SKM-1 treated with dmso at 0.1 percent for 144 hours (cell line): ENCODE results near the gene SRGAP1.

Experiments used
- DNase-seq: peaks from one replicate; lab custom pipeline; 2025; ENCODE audit not compliant: unreplicated experiment; lab: John Stamatoyannopoulos, UW

SRGAP1 gene

GRCh38 chr12:64080319-64081007, 236.0 kb downstream of the SRGAP1 start:
- DNase-seq = no peak

- no peak for DNase-seq
Measured at GRCh38 chr12:64081008-64081404, 236.5 kb downstream of the SRGAP1 start.

GRCh38 chr12:64082116-64082515, 237.6 kb downstream of the SRGAP1 start:
- no peak for DNase-seq

DNA sequence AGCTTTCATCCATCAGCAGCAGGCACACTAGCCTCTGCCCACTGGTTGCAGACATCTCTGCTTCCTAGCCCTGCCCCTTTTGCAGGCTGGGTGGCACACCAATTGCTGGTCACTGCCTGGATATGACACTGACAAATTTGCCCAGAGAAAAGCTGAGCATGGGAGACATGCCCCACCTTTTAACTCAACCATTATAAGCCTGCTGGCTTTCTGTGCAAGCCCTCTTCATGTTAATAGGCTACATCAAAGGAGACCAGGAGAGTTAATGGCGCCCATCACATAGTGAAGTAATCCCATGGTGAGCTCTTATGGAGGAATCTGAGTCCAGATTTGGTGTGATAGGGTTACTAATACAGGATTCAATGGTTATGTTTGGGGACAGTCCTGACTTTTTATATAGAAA, 238.4 kb downstream of the SRGAP1 start:
- DNase-seq = no peak

DNA sequence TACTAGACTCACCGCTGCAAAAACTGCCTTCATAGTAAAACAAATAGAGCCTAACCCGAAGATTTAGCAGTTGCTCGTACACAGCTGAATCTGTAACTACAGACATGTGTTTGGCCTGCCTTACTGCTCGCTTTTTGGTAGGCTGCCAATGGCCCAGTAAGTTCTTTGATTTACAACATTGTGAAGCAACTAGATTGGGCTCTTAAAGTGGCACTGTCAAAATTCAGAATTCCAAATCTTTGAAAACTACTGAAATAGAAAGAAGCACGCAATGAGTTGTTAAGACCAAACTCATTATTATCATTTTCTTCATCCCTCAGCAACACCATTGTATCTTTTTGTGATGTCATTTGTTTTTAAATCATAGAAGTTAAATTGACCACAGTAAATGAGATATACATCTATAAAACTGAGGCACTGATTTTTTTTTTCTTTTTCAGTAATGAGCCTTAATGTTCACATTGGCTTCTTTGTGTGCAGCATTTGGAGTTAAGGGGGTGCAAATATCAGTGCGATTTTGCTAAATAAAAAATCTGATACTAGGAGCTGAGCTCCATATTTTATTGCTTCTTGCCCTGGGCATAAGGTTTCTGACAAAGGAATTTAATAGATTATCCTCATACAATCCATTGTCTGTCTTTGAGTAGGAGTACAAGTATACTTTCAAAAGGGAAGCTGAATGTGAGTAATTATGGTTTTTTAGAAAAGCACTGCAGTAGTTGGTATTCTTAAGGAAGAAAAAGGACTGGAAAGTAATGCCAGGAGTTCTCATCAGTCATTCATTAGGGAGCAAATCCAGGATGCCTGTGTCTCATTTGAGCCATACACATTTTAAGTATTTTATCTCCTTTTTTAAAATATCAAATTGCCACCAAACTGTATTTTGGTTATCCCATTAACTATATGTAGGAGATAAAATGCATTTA, 239.0 kb downstream of the SRGAP1 start:
- DNase-seq = no peak

DNA sequence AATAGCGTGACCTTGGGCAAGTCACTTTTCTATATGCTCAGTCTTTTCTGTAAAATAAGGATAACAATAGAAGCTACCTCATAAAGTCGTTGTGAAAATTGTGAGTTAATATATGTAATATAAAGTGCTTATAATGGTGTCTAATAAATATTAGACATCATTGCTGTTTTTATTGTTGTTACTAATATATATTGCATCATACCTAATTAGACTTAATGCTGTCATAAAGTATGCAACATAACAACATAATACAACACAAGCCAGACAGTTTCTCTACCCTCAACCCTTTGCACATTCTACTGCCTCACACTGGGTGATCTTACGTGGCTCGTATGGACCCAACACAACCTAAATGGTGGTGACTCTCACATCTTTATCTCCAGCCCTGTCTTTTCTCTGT, 240.7 kb downstream of the SRGAP1 start:
- no peak for DNase-seq

- DNase-seq = no peak
Measured at GRCh38 chr12:64085996-64086395, 241.5 kb downstream of the SRGAP1 start.

DNA sequence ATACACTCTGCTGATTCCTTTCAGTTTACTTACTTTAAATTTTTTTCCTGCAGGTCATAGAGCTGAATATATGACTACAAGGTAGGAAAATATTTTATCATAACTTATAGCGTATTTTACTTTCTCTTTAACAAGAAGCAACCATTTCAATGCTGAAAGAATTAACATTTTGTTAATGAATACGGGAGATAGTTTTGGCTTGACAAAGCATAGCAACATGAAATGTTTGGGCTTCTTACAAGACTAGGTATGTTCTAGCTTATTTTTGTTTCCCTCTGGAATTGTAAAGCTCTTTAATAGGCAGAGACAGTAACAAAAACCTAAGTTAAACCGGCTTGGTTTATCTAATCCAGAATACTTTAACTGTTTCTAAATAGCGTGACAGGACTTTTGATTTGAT, 242.4 kb downstream of the SRGAP1 start:
- no peak for DNase-seq

DNA sequence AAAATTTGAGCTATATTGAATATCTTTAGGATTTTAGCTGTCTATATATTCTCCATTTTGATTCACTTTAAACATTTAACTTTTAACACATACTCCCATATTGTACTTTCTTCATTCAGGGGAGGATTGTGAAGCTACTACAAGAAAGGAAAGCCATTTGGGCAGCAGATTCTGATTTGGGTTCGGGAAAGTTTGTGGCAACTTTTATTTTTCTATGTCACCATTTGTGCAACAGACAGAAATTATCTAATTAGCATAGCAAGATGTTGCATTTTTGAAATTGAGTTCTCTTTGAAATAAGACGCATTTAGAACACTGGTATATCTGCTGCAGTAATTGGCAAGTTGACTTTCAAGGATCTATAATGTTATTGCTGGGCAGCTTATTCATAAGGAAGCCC, 243.3 kb downstream of the SRGAP1 start:
- no peak for DNase-seq

DNA sequence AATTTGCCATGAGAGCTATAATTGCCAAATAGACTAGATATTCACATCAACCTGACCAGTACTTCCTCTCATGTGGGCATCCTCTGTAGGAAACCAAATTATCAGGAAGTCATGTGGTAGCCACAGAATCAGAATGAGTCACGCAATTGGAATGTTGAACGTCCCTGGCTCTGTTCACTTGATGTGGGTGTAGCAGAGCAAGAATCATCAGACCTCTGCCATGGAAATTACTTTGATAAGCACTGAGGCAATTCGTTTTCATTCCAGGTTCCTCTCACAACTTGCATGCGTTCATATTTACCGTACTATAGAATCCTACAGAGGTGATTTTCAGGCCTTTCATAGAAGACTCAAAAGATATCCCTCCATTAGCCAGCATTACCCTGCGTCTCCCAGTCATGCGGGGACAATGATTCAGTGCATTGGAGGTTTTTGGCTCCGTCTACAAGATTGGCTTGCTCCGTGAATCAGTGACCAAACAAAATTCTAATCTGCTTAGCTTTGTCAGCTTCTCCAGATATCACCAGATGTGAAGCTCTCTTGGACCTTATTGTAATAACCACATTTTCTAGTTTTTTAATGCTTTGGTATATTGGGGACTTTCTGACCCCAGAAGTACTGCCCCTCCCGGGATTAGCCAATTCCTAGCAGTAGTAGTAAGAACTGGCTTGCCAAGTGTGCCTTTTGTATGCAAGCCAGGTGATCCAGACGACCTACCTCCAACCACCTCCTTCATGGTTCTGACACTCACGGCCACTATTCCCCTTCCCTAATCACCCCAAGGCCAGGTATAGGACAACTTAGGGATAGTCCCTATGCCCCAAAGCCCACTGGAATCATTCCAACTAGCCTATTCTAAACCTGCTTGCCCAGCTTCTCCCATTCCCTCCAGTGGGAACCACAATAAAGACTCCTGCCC, 244.2 kb downstream of the SRGAP1 start:
- no peak for DNase-seq

DNA sequence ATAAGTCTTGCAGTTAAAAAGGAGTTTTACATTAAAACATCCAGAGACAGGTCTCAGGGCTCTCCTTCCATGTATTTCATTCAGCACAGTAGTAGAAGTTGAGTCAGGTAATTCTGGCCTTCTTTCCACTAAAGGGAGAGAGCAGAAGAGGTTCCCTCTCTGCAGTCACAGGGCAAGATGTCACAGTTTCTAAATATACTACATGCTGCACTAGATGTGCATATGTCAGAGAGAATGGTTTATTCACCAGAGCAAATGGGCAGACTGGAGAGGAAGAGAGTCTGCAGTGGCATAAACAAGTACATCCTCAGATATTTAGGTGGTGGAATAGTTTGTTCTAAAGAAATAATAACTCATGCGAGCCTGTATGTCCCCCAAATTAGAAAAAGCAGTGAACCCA, 245.5 kb downstream of the SRGAP1 start:
- DNase-seq = no peak

DNA sequence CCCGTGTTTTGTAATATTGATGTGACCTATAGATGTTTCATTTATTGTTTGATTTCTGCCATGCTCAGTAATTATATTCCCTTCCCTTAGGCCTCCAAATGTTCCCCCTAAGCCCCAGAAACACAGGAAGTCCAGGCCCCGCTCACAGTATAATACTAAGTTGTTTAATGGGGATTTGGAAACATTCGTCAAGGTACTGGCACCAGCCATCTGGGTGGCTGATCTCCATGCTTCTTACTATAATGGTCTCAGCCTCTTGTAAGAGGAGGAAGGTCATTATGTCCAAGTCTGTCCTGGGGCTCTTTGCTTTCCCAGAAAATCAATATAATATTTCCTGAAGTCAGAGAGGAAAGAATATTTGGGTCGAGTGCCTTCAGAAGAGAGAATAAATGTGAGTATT, 246.7 kb downstream of the SRGAP1 start:
- no peak for DNase-seq

DNA sequence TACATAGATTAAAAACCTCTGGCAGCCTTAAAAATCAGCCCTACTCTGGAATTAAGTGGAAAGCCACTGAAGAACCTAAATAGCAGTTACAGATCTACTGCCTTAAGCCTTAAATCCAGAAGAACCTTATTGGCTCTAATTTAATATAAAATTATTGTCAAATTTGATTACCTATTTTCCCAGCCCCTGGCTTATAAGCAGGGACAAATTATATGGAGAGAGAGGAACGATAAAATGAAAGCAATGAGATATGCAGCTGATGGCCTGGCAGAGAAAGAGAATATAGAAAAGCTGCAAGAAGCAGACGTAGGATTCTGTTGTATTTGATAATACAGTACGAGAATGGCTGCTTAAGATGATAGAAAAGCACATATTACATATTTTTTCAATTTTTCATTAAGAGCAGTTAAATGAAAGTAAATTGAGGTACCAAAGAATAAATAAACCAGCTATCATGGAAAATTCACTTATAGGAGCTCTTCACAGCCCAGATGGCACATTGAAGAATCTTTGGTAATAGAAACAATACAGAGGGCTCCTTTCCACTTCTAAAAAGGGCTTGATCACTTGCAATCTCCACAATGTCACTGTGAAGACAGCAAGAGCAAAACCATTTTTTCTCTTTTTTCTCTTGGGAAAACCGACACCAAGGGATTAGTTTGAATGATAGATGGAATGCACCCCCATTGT, 248.2 kb downstream of the SRGAP1 start:
- DNase-seq = no peak

DNA sequence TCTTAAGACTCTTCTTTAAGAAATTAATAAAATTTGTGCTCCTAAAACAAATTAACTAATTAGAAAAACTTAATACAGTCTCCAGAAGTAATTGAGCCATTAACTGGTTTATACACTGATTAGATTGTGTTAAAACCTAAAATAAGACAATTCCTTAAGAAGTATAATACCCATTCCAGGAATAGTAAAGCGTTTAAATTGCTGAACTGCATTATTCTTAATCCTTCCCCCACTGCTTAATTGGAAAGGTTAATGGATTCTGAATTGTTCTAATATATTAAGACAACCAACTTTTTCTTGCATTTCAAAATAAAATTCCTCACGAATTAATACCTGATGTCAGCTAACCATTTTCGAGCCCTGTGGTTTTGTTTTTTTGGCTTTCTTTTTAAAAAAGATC, 249.2 kb downstream of the SRGAP1 start:
- DNase-seq = no peak

GRCh38 chr12:64097366-64098105, 253.0 kb downstream of the SRGAP1 start:
- DNase-seq = no peak

DNA sequence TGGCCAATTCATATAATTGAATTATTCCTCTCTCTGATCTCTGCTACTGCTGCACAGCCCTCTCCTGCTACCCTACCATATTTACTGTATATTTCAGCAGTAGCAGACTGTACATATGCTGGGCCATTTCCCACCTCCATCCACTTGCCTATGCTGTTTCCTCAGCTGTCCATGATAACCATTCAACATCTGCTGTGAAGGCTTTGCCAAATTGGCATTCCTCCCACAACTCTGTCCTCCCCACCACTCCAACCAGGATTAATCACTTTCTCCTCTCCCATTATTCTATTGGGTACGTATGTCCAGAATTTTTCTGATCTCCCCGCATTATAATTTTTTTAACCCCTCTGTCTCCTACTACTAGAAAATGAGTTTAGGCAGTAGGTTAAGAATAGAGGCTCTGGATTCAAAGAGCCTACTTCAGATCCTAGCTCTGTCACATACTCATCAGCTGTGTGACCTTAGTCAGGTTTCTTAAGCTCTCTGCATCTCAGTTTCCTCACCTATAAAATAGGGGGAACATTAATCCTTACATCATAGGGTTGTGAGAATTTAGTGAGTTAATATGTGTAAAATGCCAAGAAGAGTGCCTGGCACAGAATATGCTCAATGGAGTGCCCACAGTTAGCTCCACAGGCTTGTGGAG, 254.3 kb downstream of the SRGAP1 start:
- DNase-seq = no peak

DNA sequence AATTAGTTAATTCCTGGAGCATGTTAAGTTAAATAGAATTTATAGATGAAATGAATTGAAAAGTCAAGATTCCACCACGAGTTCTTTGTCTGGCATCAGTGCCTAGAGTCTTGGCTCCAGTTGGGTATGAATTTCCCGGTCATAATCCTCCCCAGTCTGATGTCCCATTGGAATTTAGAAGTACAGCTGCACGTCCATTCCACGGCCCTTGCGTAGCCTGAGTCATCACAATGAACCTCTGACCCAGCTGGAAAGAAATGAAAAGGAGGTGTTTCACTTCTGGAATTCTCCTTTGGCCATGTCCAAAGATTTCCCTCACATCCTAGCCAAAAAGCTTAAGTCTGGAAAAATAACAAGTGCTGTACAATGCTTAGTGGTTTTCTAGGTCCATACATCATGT, 254.9 kb downstream of the SRGAP1 start:
- DNase-seq = no peak

- no peak for DNase-seq
Measured at GRCh38 chr12:64102339-64102738, 257.8 kb downstream of the SRGAP1 start.
